HG02678 (cell line): ENCODE measurements around the gene LRRIQ4.
A peak's percentile ranks its signal among the peaks of the same experiment; 100 is the strongest.

Experiments
- ATAC-seq: cut with Tn5 transposase; IDR thresholded peaks from one replicate; pipeline ENCODE4 v1.9.1; 2021; ENCODE audit warnings: mild to moderate bottlenecking, moderate library complexity; ENCODE audit not compliant: unreplicated experiment

The LRRIQ4 gene

GRCh38 chr3:169850618-169851017 lies 37.9 kb downstream of the LRRIQ4 start:
- ATAC-seq: no peak

GRCh38 chr3:169855514-169855913 lies 42.8 kb downstream of the LRRIQ4 start:
- ATAC-seq: no peak

- no peak for ATAC-seq
These were observed 45.1 kb downstream of the LRRIQ4 start for GRCh38 chr3:169857811-169858210.

GRCh38 chr3:169861871-169862270 lies 49.2 kb downstream of the LRRIQ4 start:
- no peak for ATAC-seq

GRCh38 chr3:169863458-169863899 lies 50.8 kb downstream of the LRRIQ4 start:
- peak; percentile 65 for ATAC-seq

GRCh38 chr3:169864270-169864669 lies 51.6 kb downstream of the LRRIQ4 start:
- ATAC-seq: no peak

- ATAC-seq: peak; percentile 57
These were observed 52.6 kb downstream of the LRRIQ4 start for GRCh38 chr3:169865176-169865767.

GRCh38 chr3:169867584-169868210 lies 55.0 kb downstream of the LRRIQ4 start:
- no peak for ATAC-seq

GRCh38 chr3:169868369-169868768 lies 55.7 kb downstream of the LRRIQ4 start:
- ATAC-seq: no peak

- no peak for ATAC-seq
These were observed 57.0 kb downstream of the LRRIQ4 start, which contains the start of gene LRRC31 for GRCh38 chr3:169869484-169870220. Gene LRRC31, minus strand, starts transcription at chr3:169869935. Its CDS starts 128 bp downstream, at chr3:169869807.

- ATAC-seq: no peak
These were observed 58.6 kb downstream of the LRRIQ4 start for GRCh38 chr3:169871129-169871886.

- no peak for ATAC-seq
These were observed 66.4 kb downstream of the LRRIQ4 start for GRCh38 chr3:169879013-169879557.

- ATAC-seq: no peak
These were observed 67.3 kb downstream of the LRRIQ4 start for GRCh38 chr3:169879845-169880575.

GRCh38 chr3:169880576-169881250 lies 68.0 kb downstream of the LRRIQ4 start:
- no peak for ATAC-seq

GRCh38 chr3:169886671-169887070 lies 74.0 kb downstream of the LRRIQ4 start:
- ATAC-seq: no peak
